HUES48 (cell line): Measurements from ENCODE around the gene TMEM223.

Experiments used
- H3K27ac ChIP-seq: one replicate; pipeline ENCODE4 v1.7.0; 2013; ENCODE audit warnings: low read depth, low read length, inconsistent platforms
- H3K27me3 ChIP-seq: 2 replicates; pipeline ENCODE4 v1.6.1; 2013; ENCODE audit warnings: mild to moderate bottlenecking, low read length; ENCODE audit not compliant: control insufficient read depth, insufficient read depth
- H3K36me3 ChIP-seq: 2 replicates; pipeline ENCODE4 v1.6.1; 2013; ENCODE audit warnings: low read length; ENCODE audit not compliant: control insufficient read depth, insufficient read depth
- H3K4me1 ChIP-seq: 2 replicates; pipeline ENCODE4 v1.6.1; 2013; ENCODE audit warnings: mild to moderate bottlenecking, low read length; ENCODE audit not compliant: control insufficient read depth, insufficient read depth
- H3K4me3 ChIP-seq: 2 replicates; pipeline ENCODE4 v1.5.1; 2013; ENCODE audit warnings: mild to moderate bottlenecking, low read depth, low read length
- H3K9ac ChIP-seq: 2 replicates; pipeline ENCODE4 v1.6.1; 2013; ENCODE audit warnings: mild to moderate bottlenecking, low read depth, low read length, moderate library complexity
- H3K9me3 ChIP-seq: 2 replicates; pipeline ENCODE4 v1.6.1; 2013; ENCODE audit warnings: low read length; ENCODE audit not compliant: control insufficient read depth, insufficient read depth

The TMEM223 gene

DNA sequence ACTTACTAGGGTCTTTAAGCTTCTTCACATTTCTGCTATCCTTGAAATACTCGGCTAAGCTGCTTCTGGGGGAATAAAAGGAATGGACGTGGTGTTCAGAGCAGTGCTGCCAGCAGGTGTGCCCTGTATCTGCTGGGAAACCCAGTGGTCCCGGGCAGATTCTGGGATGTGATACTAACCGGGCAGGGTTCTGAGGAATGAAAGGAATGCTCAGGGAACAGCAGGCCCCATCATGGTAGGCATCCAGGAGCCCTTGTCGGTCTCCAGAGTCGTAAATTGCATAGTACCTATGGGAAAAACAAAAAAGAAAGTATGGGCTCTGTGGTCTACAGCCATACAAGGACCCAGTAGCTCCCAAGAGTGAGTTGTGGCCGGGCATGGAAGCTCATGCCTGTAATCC is 4.5 kb upstream of the TMEM223 start:
- H3K4me3 ChIP-seq, result no peak overlapping the region
- H3K9me3 ChIP-seq, result no peaks in the 10 kb centered on the region
- peaks cover 6% of the 10 kb centered on the region; the same call in 1 of the 2 replicates for H3K4me1 ChIP-seq
- no peaks in the 10 kb centered on the region for H3K27me3 ChIP-seq
- no peak overlapping the region for H3K27ac ChIP-seq
- no peak overlapping the region for H3K9ac ChIP-seq
- peaks cover 86% of the 10 kb centered on the region for H3K36me3 ChIP-seq

DNA sequence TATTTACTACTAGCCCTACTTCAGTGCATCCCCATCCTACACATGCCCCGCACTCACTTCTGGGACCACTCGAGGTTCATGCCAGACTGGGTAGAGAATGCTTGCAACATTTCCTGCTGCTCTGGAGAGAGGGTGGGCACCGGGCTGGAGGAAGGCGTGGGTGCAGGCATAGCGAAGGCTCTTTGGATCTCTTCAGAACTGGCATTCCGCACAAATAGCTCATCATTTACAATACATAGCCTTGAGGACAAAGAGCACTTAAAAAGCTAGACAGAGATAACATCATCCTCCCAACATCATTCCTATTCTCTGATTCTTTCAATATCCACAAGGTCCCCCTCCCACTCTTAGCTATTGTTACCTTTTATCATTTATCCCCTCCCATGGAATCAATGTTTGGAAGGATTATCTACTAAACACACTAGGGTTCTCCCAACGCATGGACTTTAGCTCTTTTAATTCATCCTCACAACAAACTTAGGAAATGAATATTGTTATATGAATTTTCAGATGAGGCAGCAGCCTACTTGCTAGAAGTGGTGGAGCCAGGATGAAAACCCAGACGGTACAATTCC is 2.5 kb upstream of the TMEM223 start:
- Histone ChIP-seq H3K9me3 (no peaks in the 10 kb centered on the region), H3K27ac (no peak overlapping the region), H3K27me3 (no peaks in the 10 kb centered on the region), H3K4me3 (no peak overlapping the region), H3K9ac (no peak overlapping the region), H3K4me1 (peaks cover 6% of the 10 kb centered on the region), H3K36me3 (peaks cover 81% of the 10 kb centered on the region)

DNA sequence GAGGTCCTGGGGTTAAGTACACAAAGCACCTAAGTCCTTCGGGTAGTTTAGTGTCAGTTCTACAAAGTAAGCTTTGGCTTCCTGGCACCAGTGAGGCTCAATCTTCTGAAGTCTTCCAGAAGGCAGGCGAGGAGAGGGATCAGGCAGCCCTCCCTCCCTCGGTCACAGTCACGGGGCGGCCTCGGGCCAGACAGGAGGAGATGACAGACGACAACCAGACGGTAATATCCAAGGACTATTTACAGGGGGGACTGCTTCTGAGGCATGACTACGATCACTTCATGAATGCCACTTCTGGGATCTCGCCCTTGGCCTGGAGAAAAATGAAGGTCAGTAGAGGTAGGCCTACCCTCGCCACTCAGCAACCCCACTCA is 383 bp upstream of the TMEM223 start:
- no peak overlapping the region for H3K9ac ChIP-seq
- H3K27me3 ChIP-seq, result no peaks in the 10 kb centered on the region
- peaks cover 65% of the 10 kb centered on the region for H3K36me3 ChIP-seq
- H3K4me3 ChIP-seq, result peak overlapping the region; percentile 99
- peaks cover 6% of the 10 kb centered on the region for H3K4me1 ChIP-seq
- H3K9me3 ChIP-seq, result no peaks in the 10 kb centered on the region
- H3K27ac ChIP-seq, result peak overlapping the region; percentile 91

DNA sequence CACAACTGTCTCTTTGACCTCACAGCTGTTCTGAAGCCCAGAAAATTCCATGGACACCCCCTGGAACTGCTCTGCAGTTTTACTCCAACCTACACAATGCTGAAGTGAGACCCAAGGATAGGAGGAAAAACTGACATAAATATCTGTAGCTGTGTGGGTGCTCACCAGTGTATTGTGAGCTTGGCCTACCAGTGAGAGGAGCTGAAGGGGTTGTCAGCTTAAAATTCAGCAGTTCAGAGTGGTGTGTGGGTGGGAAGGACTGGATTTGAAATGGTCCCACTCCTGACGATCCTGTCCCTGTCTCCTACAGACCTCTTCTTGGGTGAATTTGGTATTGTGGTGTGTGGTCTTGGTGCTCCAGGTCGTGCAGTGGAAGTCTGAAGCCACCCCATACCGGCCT is 2.2 kb downstream of the TMEM223 start:
- no peak overlapping the region for H3K9ac ChIP-seq
- H3K27ac ChIP-seq, result no peak overlapping the region
- no peaks in the 10 kb centered on the region for H3K27me3 ChIP-seq
- H3K9me3 ChIP-seq, result no peaks in the 10 kb centered on the region
- peaks cover 6% of the 10 kb centered on the region for H3K4me1 ChIP-seq
- H3K36me3 ChIP-seq, result peaks cover 40% of the 10 kb centered on the region
- H3K4me3 ChIP-seq, result no peak overlapping the region

DNA sequence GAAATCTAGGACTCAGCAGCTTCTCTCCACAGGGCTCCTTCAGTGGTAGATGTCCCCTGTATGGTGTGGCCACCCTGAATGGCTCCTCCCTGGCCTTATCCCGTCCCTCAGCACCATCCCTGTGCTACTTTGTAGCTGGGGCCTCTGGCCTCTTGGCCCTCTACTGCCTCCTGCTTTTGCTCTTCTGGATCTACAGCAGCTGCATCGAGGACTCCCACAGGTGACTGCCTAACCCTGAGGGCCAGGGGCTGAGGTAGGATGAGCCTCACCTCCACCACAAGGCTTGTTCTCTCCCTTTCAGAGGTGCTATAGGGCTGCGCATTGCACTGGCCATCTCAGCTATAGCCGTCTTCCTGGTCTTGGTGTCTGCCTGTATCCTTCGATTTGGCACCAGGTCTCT is 2.8 kb downstream of the TMEM223 start:
- Histone ChIP-seq H3K4me1 (peaks cover 6% of the 10 kb centered on the region), H3K4me3 (no peak overlapping the region), H3K36me3 (peaks cover 34% of the 10 kb centered on the region), H3K9me3 (no peaks in the 10 kb centered on the region), H3K9ac (no peak overlapping the region), H3K27ac (no peak overlapping the region), H3K27me3 (no peaks in the 10 kb centered on the region)

DNA sequence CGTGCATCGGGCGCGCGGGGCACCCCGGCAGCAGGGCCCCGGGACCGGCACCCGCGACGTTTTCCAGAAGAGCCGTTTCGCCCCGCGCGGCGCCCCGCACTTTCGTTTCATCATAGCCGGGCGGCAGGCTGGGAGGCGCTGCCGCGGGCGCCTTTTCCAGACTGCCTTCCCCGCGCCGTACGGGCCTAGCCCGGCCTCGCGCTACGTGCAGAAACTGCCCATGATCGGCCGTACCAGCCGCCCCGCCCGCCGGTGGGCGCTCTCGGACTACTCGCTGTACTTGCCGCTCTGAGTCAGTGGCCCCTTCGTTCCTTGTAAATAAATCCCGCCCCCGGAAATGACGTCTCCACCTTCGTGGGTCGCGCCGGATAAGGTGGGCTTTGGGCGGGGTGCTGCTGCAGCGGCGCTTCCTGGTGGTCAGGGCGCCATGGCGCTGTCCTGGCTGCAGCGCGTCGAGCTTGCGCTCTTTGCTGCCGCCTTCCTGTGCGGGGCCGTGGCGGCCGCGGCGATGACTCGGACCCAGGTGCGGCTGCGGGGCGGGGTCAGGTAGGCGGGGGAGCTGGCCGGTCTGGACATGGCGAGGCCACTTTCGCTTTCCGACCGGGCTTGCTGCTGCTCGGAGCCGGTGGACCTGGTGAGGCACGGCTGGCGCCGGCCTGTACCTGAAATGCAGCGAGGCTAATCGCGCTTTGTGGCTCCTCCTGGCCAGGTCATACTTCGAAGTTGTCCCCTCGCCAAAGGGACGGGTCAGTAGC is 4.6 kb downstream of the TMEM223 start, which contains the start of gene TMEM179B:
TSS of gene TMEM179B (plus strand) at position 398 of the 755 bp plus-strand sequence. CDS start at position 428, 30 bp downstream.
- Histone ChIP-seq H3K27ac (peak within 1 kb of the TSS; percentile 95), H3K4me3 (peak within 1 kb of the TSS; percentile 90), H3K36me3 (peaks cover 28% of the 10 kb centered on the region), H3K9ac (peak within 1 kb of the TSS; percentile 88), H3K4me1 (peaks cover 3% of the 10 kb centered on the region), H3K27me3 (no peaks in the 10 kb centered on the region), H3K9me3 (no peaks in the 10 kb centered on the region)

DNA sequence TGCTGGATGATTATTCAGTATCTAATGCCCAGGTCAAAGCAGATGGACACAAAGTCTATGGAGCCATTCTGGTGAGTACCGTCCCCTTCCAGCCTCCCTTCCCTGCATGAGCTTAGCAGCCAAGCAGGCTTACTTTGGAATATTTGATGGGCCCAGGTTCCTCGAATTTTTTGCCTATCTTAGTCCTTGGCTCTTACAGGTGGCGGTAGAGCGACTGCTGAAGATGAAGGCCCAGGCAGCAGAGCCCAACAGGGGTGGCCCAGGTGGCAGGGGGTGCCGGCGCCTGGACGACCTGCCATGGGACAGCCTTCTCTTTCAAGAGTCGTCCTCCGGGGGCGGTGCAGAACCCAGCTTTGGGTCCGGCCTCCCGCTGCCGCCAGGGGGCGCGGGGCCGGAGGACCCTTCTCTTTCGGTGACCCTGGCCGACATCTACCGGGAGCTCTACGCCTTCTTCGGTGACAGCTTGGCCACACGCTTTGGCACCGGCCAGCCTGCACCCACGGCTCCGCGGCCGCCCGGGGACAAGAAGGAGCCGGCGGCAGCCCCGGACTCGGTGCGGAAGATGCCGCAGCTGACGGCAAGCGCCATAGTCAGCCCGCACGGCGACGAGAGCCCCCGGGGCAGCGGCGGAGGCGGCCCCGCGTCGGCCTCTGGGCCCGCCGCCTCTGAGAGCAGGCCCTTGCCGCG is 5.3 kb downstream of the TMEM223 start:
- Histone ChIP-seq H3K4me1 (no peaks in the 10 kb centered on the region; the same call in 1 of the 2 replicates), H3K27me3 (no peaks in the 10 kb centered on the region), H3K4me3 (peak overlapping the region; percentile 90), H3K36me3 (peaks cover 33% of the 10 kb centered on the region), H3K27ac (peak overlapping the region; percentile 95), H3K9me3 (no peaks in the 10 kb centered on the region), H3K9ac (peak overlapping the region; percentile 60)

DNA sequence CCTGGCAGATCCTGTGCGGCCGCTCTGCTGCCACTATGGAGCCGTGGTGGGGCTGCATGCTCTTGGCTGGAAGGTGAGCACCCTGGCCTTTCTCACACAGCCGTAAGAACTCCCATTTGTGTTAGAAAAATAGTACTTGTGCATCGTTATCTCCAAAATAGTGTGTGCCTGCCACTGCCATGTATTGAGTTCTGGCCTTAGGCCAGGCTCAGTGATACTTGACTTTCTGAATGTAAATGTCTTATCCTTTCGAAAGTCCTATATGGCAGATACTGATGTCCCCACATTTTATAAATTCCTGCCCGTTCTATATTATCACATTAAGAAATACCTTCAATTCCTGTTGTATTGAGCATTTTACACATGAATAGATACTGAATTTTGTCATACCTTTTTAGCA is 9.1 kb downstream of the TMEM223 start:
- Histone ChIP-seq H3K27ac (no peak overlapping the region), H3K4me3 (no peak overlapping the region), H3K36me3 (peaks cover 30% of the 10 kb centered on the region), H3K9ac (no peak overlapping the region), H3K4me1 (no peaks in the 10 kb centered on the region), H3K9me3 (no peaks in the 10 kb centered on the region), H3K27me3 (no peaks in the 10 kb centered on the region)

DNA sequence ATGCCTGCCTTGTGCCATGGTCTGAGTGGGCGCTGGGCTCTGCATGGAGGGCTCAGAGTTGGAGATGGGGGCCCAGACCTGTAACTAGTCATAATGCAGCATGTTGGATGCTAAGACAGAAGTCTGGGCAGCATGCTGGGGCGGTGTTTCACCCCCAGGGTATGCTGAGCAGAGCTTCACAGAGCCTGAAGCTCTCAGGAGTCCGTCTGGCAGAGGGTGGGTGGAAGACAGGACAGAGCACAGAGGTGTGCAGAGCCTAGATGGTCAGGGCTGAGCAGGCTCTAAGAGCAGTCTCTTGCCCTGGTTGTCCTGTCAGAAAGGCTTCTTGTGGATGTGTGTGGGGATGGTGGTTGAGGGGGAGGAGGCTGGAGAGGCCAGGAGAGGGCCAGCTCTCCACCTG is 13.4 kb downstream of the TMEM223 start:
- peaks cover 64% of the 10 kb centered on the region for H3K36me3 ChIP-seq

DNA sequence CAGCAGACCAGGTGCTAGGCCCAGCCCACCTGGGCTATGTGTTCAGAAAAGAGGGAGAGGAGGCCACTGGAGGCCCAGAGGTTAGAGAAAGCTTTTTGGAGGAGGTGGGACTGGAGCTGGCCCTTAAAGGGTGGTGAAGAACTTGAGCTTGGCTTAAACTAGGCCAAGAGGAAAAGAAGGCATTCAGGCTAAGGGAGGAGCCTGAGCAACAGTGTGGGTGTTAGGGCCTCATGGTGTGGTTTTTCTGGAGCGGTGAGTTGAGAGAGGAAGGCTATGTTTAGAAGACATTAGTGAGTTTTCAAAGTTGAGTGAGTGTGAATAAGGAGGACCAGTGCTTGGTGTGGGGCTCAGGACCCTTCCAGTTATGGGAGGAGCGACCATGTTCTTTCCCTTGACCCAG is 14.4 kb downstream of the TMEM223 start:
- Histone ChIP-seq H3K36me3 (peaks cover 58% of the 10 kb centered on the region), H3K9ac (no peak overlapping the region), H3K27me3 (no peaks in the 10 kb centered on the region), H3K4me1 (no peaks in the 10 kb centered on the region), H3K9me3 (no peaks in the 10 kb centered on the region), H3K27ac (no peak overlapping the region), H3K4me3 (no peak overlapping the region)

More for the DNA sequence above, 13.4 kb downstream of the TMEM223 start:
- Histone ChIP-seq H3K27me3 (no peaks in the 10 kb centered on the region), H3K9ac (no peak overlapping the region), H3K4me1 (no peaks in the 10 kb centered on the region), H3K4me3 (no peak overlapping the region), H3K27ac (no peak overlapping the region), H3K9me3 (no peaks in the 10 kb centered on the region)

DNA sequence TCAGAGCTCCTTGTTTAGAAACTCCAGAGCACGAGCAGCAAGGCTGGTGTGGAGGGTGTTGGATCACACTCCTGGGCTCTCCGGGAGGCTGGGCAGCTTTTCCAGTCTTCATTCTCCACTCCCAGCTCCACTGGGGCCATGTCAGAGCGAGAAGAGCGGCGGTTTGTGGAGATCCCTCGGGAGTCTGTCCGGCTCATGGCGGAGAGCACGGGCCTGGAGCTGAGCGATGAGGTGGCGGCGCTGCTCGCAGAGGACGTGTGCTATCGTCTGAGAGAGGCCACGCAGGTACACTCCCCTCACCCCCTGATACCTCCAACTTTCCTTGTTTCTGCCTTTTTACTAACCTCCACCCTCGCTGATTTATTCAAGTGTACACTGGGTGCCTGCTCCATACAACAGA is 16.2 kb downstream of the TMEM223 start:
- no peaks in the 10 kb centered on the region for H3K27me3 ChIP-seq
- H3K27ac ChIP-seq, result no peak overlapping the region
- H3K9ac ChIP-seq, result no peak overlapping the region
- no peaks in the 10 kb centered on the region for H3K9me3 ChIP-seq
- no peak overlapping the region for H3K4me3 ChIP-seq
- peaks cover 48% of the 10 kb centered on the region for H3K36me3 ChIP-seq
- peaks cover 6% of the 10 kb centered on the region; the same call in 1 of the 2 replicates for H3K4me1 ChIP-seq
